Measurements from ENCODE around the gene CTSK.

DNA sequence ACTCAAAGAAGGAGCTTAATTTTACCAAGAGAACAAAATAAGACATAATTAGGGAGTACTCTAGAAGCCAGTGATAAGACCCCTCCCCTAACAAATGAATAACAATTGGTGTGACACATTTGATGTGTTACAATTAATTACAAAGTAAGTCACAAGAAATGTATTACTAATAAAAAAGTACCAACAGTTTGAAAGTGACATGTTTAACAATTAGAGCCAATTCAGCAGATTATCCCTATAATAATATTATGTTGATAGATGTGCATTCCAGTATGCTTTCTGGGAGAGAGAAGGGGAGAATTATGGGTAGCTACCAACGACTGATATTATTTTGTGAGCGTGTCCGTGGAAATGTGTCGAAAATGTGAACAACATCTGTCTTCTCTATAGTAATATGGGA lies 19.1 kb downstream of the CTSK start:
- TF ChIP-seq, protein P1, sequence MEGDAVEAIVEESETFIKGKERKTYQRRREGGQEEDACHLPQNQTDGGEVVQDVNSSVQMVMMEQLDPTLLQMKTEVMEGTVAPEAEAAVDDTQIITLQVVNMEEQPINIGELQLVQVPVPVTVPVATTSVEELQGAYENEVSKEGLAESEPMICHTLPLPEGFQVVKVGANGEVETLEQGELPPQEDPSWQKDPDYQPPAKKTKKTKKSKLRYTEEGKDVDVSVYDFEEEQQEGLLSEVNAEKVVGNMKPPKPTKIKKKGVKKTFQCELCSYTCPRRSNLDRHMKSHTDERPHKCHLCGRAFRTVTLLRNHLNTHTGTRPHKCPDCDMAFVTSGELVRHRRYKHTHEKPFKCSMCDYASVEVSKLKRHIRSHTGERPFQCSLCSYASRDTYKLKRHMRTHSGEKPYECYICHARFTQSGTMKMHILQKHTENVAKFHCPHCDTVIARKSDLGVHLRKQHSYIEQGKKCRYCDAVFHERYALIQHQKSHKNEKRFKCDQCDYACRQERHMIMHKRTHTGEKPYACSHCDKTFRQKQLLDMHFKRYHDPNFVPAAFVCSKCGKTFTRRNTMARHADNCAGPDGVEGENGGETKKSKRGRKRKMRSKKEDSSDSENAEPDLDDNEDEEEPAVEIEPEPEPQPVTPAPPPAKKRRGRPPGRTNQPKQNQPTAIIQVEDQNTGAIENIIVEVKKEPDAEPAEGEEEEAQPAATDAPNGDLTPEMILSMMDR (IDR thresholded peaks at IDR 0.05): no peak
- no peak for TF ChIP-seq POLR2A (IDR thresholded peaks at IDR 0.05)

Measured in thyroid gland (tissue), 4 donors.